ENCODE measurements around the gene SASH1. TPM values are rescaled to one million over a fixed set of nuclear protein-coding genes. Genes with fewer than 3 reads are reported as not detected.

The SASH1 gene
- total RNA-seq, 1 donor from 2014 or later = 61.3 TPM

DNA sequence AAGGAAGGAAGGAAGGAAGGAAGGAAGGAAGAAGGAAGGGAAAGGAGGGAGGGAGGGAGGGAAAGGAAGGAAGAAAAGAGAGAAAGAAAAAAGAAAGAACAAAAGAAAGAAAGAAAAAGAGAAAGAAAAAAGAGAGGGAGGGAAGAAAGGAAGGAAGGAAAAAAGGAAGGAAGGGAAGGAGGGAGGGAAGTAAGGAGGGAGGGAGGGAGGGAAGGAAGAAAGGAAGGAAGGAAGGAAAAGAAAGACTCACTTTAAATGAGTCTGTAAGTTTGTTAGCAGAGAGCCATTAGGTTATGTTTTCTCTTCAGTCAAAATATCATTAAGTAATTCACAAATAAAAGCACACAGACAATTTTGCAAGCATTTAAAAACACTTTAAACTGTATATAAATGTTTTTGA is 44.0 kb upstream of the SASH1 start:
- Mint-ChIP-seq H3K27ac (no peak overlapping the region), H3K36me3 (peaks cover 4% of the 10 kb centered on the region), H3K27me3 (no peaks in the 10 kb centered on the region), H3K4me1 (ENCODE audit: unreplicated experiment) (peaks cover 30% of the 10 kb centered on the region), H3K4me3 (no peak overlapping the region), H3K9me3 (no peaks in the 10 kb centered on the region)
- TF ChIP-seq, protein P1, sequence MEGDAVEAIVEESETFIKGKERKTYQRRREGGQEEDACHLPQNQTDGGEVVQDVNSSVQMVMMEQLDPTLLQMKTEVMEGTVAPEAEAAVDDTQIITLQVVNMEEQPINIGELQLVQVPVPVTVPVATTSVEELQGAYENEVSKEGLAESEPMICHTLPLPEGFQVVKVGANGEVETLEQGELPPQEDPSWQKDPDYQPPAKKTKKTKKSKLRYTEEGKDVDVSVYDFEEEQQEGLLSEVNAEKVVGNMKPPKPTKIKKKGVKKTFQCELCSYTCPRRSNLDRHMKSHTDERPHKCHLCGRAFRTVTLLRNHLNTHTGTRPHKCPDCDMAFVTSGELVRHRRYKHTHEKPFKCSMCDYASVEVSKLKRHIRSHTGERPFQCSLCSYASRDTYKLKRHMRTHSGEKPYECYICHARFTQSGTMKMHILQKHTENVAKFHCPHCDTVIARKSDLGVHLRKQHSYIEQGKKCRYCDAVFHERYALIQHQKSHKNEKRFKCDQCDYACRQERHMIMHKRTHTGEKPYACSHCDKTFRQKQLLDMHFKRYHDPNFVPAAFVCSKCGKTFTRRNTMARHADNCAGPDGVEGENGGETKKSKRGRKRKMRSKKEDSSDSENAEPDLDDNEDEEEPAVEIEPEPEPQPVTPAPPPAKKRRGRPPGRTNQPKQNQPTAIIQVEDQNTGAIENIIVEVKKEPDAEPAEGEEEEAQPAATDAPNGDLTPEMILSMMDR (conservative IDR thresholded peaks at IDR 0.05) = no peak
- DNase-seq (ENCODE audit: extremely low spot score, unreplicated experiment) = no peak

DNA sequence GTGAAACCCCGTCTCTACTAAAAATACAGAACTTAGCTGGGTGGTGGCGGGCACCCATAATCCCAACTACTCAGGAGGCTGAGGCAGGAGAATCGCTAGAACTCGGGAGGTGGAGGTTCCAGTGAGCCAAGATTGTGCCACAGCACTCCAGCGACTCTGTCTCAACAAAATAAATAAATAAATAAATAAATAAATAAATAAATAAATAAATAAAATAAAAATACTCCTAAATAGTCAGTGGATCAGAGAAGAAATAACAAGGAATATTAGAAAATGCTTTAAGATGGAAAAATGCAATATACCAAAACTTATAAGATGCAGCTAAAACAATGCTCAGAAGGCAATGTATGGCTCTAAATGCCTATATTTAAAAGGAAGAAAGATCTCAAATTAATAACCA is 39.0 kb upstream of the SASH1 start:
- DNase-seq (ENCODE audit: extremely low spot score, unreplicated experiment) = no peak
- Mint-ChIP-seq H3K4me3 (no peak overlapping the region), H3K4me1 (ENCODE audit: unreplicated experiment) (peaks cover 12% of the 10 kb centered on the region), H3K27ac (no peak overlapping the region), H3K27me3 (no peaks in the 10 kb centered on the region), H3K9me3 (no peaks in the 10 kb centered on the region), H3K36me3 (peaks cover 4% of the 10 kb centered on the region)
- TF ChIP-seq, protein P1 (conservative IDR thresholded peaks at IDR 0.05) = no peak

DNA sequence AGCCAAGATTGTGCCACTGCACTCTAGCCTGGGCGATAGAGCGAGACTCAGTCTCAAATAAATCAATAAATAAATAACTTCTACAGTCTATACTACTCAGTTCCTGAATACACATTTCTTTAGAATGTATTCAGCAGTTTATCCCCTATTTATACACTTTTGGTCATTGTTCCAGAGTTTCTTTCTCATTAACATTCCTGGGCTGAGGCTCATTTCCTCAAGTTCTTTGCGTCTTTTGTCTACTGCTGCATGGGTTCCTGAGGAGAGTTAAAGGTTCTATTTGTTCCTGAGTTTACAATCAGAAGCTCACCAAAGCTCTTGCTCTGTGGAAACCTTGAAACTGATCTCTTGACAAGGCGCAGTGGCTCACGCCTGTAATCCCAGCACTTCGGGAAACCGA is 37.7 kb upstream of the SASH1 start:
- Mint-ChIP-seq H3K27me3 (no peaks in the 10 kb centered on the region), H3K27ac (no peak overlapping the region), H3K4me1 (ENCODE audit: unreplicated experiment) (peaks cover 20% of the 10 kb centered on the region), H3K4me3 (no peak overlapping the region), H3K36me3 (peaks cover 2% of the 10 kb centered on the region), H3K9me3 (no peaks in the 10 kb centered on the region)
- DNase-seq (ENCODE audit: extremely low spot score, unreplicated experiment) = no peak
- TF ChIP-seq, protein P1 (conservative IDR thresholded peaks at IDR 0.05) = no peak

DNA sequence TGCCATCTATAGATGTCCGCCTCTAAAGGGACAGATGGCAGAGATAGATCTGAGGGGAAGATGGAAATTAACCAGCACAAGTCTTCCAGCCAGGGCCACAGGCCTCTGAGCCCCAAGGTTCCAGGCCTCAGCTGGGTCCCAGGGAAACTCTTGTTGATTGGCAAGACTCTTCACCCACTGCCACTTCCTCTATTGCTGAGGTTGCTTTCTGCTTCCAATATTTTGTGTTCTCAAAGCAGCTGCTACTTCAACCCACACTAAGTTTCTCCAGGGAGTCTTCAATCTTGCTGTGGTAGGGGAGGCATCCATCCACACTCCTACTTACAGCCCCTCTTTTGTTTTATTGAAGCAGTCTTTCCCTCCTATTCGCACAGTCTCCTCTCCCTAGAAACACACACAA is 36.4 kb upstream of the SASH1 start:
- H3K9me3 Mint-ChIP-seq = no peaks in the 10 kb centered on the region
- H3K36me3 Mint-ChIP-seq = no peaks in the 10 kb centered on the region
- peak overlapping the region; percentile 86 for H3K27ac Mint-ChIP-seq
- peaks cover 18% of the 10 kb centered on the region for H3K4me1 Mint-ChIP-seq (ENCODE audit: unreplicated experiment)
- H3K4me3 Mint-ChIP-seq = peak overlapping the region; percentile 17
- TF ChIP-seq, protein P1 (conservative IDR thresholded peaks at IDR 0.05) = no peak
- H3K27me3 Mint-ChIP-seq = no peaks in the 10 kb centered on the region
- DNase-seq (ENCODE audit: extremely low spot score, unreplicated experiment) = no peak

DNA sequence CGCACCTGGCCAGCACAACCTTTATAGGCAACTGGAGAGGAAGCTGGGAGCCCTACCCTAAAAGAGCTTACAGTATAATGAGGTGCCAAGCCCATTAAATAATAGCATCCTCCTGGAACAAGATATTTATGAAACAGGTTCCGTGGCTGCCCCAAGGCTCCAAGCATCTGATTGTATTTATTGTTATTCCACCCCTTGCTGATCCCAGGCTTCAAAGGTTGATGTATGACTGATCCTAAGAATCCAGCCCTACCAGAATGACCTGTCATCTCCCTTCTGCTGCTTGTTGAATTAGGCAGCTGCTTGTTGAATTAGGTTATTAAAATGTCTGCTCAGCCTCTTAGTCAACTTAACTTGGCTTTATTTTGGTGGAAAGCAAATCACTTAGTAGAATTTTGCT is 35.2 kb upstream of the SASH1 start:
- Mint-ChIP-seq H3K9me3 (no peaks in the 10 kb centered on the region), H3K36me3 (no peaks in the 10 kb centered on the region), H3K4me1 (ENCODE audit: unreplicated experiment) (peaks cover 22% of the 10 kb centered on the region), H3K27ac (peak overlapping the region; percentile 95), H3K4me3 (peak overlapping the region; percentile 59), H3K27me3 (no peaks in the 10 kb centered on the region)
- DNase-seq (ENCODE audit: extremely low spot score, unreplicated experiment) = no peak
- TF ChIP-seq, protein P1 (conservative IDR thresholded peaks at IDR 0.05) = no peak

DNA sequence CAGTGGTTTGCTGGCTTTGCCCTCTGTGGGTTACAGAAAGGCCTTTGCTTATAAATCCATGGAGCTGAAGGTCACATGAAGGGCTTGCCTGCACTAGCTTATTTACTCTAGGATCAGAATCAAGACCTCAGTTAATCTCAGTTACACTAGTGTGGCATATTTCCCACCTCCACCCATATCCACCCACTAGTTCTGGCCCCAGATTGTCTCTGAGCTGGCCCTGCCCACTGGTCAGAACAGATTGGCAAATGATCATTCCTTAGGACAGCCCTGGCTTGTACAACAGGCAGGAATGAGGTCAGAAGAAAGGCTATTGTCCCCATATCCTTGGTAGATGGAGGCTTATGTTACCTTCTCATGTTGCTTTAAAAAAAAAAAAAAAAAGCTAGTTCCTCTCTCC is 33.3 kb upstream of the SASH1 start:
- peak overlapping the region; percentile 71 for H3K27ac Mint-ChIP-seq
- TF ChIP-seq, protein P1 (conservative IDR thresholded peaks at IDR 0.05) = no peak
- DNase-seq (ENCODE audit: extremely low spot score, unreplicated experiment) = no peak
- no peak overlapping the region for H3K4me3 Mint-ChIP-seq
- no peaks in the 10 kb centered on the region for H3K27me3 Mint-ChIP-seq
- H3K9me3 Mint-ChIP-seq = no peaks in the 10 kb centered on the region
- peaks cover 37% of the 10 kb centered on the region for H3K4me1 Mint-ChIP-seq (ENCODE audit: unreplicated experiment)
- no peaks in the 10 kb centered on the region for H3K36me3 Mint-ChIP-seq

Measured in type B pancreatic cell (in vitro differentiated cells).